B cell (primary cell): Measurements from ENCODE around the gene KIRREL3. TPM values are rescaled to one million over a fixed set of nuclear protein-coding genes. Genes with fewer than 3 reads are reported as not detected.

Experiments used
- ATAC-seq: fragments of 200-7000 bp; cut with Tn5 transposase; one replicate; pipeline ENCODE4 v1.10.0; 2021; ENCODE audit warnings: low read depth, mild to moderate bottlenecking, moderate number of reproducible peaks, moderate library complexity
- CTCF ChIA-PET: fragments of 350-600 bp; sonication (Branson Sonifier 250); formaldehyde crosslinking; loops from one replicate; lab custom pipeline; 2021; ENCODE audit warnings: antibody characterized with exemption, inconsistent platforms; lab: Charles Lee
- POLR2A ChIA-PET: fragments of 350-600 bp; sonication (Branson Sonifier 250); formaldehyde crosslinking; loops from one replicate; lab custom pipeline; 2021; ENCODE audit warnings: antibody characterized with exemption; lab: Charles Lee
- DNase-seq: peaks from one replicate; pipeline ENCODE4 v3.0.0; 2013
- H2AFZ ChIP-seq: 2 replicates; pipeline ENCODE4 v1.6.1; 2012; ENCODE audit warnings: mild to moderate bottlenecking, low read depth, low read length; ENCODE audit not compliant: insufficient read depth, poor library complexity, severe bottlenecking
- H3K27ac ChIP-seq, 2 donors: 1 replicate in 1 of 2; 2 replicates in 1 of 2; pipeline ENCODE4 v1.5.1; 2012 to 2013; ENCODE audit warnings: low read length in 2 of 2, mild to moderate bottlenecking in 2 of 2, moderate library complexity in 1 of 2
- H3K27me3 ChIP-seq, 4 experiments: fragments of 200-600 bp in 1 of 4; sonication (generic) in 1 of 4; replicated peaks in 1 of 4; 1 replicate in 2 of 4; 2 replicates in 2 of 4; pipeline versions ENCODE4 v1.6.1 to v1.7.0; 2013 to 2016; ENCODE audit warnings: low read length in 3 of 4, mild to moderate bottlenecking in 2 of 4, mixed read lengths in 1 of 4, moderate library complexity in 1 of 4; ENCODE audit not compliant: insufficient read depth in 4 of 4, control insufficient read depth in 3 of 4; ENCODE audit errors: control extremely low read depth in 1 of 4
- H3K36me3 ChIP-seq, 2 experiments: replicated peaks in 1 of 2; 1 replicate in 1 of 2; 2 replicates in 1 of 2; pipeline versions ENCODE4 v1.6.1 to v1.7.1; 2013; ENCODE audit warnings: low read length in 1 of 2; ENCODE audit not compliant: insufficient read depth in 2 of 2, control insufficient read depth in 1 of 2; ENCODE audit errors: control extremely low read depth in 1 of 2, extremely low read depth in 1 of 2
- H3K4me1 ChIP-seq, 2 donors: fragments of 200-600 bp in 1 of 2; sonication (generic) in 1 of 2; 1 replicate in 1 of 2; 2 replicates in 1 of 2; pipeline versions ENCODE4 v1.5.1 to v1.6.1; 2013 to 2017; ENCODE audit warnings: low read length in 2 of 2; ENCODE audit not compliant: control insufficient read depth in 2 of 2, insufficient read depth in 2 of 2
- H3K4me2 ChIP-seq: replicated peaks from 2 replicates; pipeline ENCODE3; 2012; ENCODE audit warnings: mild to moderate bottlenecking, low read depth, low read length; ENCODE audit not compliant: poor library complexity, severe bottlenecking
- H3K4me3 ChIP-seq, 5 experiments: fragments of 200-600 bp in 1 of 5; sonication (generic) in 1 of 5; 1 replicate in 3 of 5; 2 replicates in 2 of 5; pipeline versions ENCODE4 v1.5.1 to v1.7.0; 2011 to 2016; ENCODE audit warnings: low read length in 4 of 5, mild to moderate bottlenecking in 4 of 5, low read depth in 2 of 5, control low read depth in 1 of 5, moderate library complexity in 1 of 5; ENCODE audit not compliant: insufficient read depth in 1 of 5; ENCODE audit errors: control extremely low read depth in 1 of 5, extremely low read depth in 1 of 5
- H3K79me2 ChIP-seq: fragments of 200-600 bp; sonication (generic); one replicate; pipeline ENCODE4 v1.6.0; 2016; ENCODE audit warnings: low read length; ENCODE audit not compliant: control insufficient read depth, insufficient read depth
- H3K9ac ChIP-seq: fragments of 200-600 bp; sonication (generic); 2 replicates; pipeline ENCODE4 v1.6.1; 2017; ENCODE audit warnings: mild to moderate bottlenecking, low read length, moderate library complexity
- H3K9me3 ChIP-seq, 3 donors: one replicate each; pipeline versions ENCODE4 v1.6.1 to v1.7.1; 2013; ENCODE audit warnings: low read length in 2 of 3; ENCODE audit not compliant: control insufficient read depth in 2 of 3, insufficient read depth in 1 of 3; ENCODE audit errors: control extremely low read depth in 1 of 3
- H4K20me1 ChIP-seq: 2 replicates; pipeline ENCODE4 v1.6.0; 2012; ENCODE audit warnings: mild to moderate bottlenecking, low read length; ENCODE audit not compliant: insufficient read depth, control insufficient read depth, poor library complexity, severe bottlenecking
- H3K27ac Mint-ChIP-seq: one replicate; pipeline ENCODE4 v1.8.0; 2021; ENCODE audit warnings: mixed read lengths
- H3K27me3 Mint-ChIP-seq: one replicate; pipeline ENCODE4 v1.8.0; 2021; ENCODE audit warnings: mixed read lengths
- H3K4me1 Mint-ChIP-seq: one replicate; pipeline ENCODE4 v1.8.0; 2021; ENCODE audit warnings: mixed read lengths
- H3K4me3 Mint-ChIP-seq: one replicate; pipeline ENCODE4 v1.8.0; 2021; ENCODE audit warnings: mixed read lengths
- H3K9me3 Mint-ChIP-seq: one replicate; pipeline ENCODE4 v1.8.0; 2022; ENCODE audit warnings: mixed read lengths; ENCODE audit not compliant: insufficient read depth
- EZH2 ChIP-seq: IDR thresholded peaks from 2 replicates; pipeline ENCODE4 v1.6.1; 2012; ENCODE audit warnings: borderline replicate concordance, low read depth, mild to moderate bottlenecking, moderate library complexity, low read length; ENCODE audit not compliant: insufficient read depth, poor library complexity, severe bottlenecking
- WGBS: methylation state at CpG from one replicate; pipeline ENCODE4 v1.1.5; 2013; ENCODE audit warnings: missing lambda C conversion rate; ENCODE audit not compliant: insufficient coverage; 5-methylcytosine and 5-hydroxymethylcytosine counted together
- intact Hi-C: fragments of 100-400 bp; cut with micrococcal nuclease; formaldehyde crosslinking; loops from one replicate; pipeline ENCODE4 v1.10.0; 2022
- polyA plus RNA-seq: library from polyadenylated mRNA; depleted of rRNA; stranded (reverse); fragments of >200 nt; gene quantifications from 2 replicates; pipeline ENCODE4 v1.2.3, GENCODE V29; 2012
- total RNA-seq, 2 donors: library from RNA; stranded (reverse); fragments of 120-200 nt in 1 of 2; gene quantifications; 1 replicate in 1 of 2; 2 replicates in 1 of 2; pipeline versions ENCODE4 v1.2.3 to v1.2.4, GENCODE V29; 2013 to 2022
- TF ChIP-seq, protein P1 (sequence below): fragments of 200-600 bp; IDR thresholded peaks from one replicate; pipeline ENCODE4 v1.8.0; 2022; ENCODE audit warnings: antibody characterized with exemption, mild to moderate bottlenecking

The KIRREL3 gene
- total and polyA plus RNA-seq, 2 donors (not counting 1 experiment from before 2014, with no cell fraction given), result not detected

DNA sequence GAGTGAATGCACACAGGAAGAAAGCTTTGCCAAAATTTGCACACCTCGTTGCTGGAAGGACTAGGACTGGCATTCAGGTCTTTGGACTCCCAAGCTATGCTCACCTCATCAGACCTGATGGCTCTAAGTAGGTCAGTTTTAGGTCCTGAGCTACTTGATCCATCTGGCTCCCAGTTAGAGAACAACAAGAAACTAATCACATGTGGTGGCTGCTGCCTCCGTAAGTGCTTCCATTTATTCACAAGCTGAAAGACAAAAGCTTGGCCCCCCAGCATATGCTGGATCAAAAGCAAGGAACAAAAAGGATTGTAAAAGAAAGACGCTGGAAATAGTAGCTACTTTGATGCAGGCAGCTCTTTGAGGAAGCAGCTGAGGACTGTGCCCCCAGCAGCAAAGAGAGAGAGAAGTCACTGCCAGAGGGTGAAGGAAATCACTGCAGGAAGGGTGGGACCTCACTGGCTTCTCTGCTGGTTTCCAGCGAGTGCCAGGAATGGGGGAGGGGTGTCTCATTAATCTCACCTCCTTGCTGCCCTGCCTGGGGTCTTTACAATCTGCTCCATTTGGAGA is 268.9 kb downstream of the KIRREL3 start:
- no peak overlapping the region for H3K27ac ChIP-seq
- DNase-seq (no peak), ATAC-seq (no peak)
- no peaks in the 10 kb centered on the region for H3K79me2 ChIP-seq
- Mint-ChIP-seq H3K4me3 (no peak overlapping the region), H3K9me3 (no peaks in the 10 kb centered on the region), H3K4me1 (no peaks in the 10 kb centered on the region), H3K27me3 (peaks cover 11% of the 10 kb centered on the region), H3K27ac (no peak overlapping the region)
- no peaks in the 10 kb centered on the region for H4K20me1 ChIP-seq
- no peaks in the 10 kb centered on the region for H3K36me3 ChIP-seq
- H3K9ac ChIP-seq, result no peak overlapping the region
- intact Hi-C loops, result no loop called here
- peaks cover 0 to 2% (median 0%) of the 10 kb centered on the region in 4 experiments for H3K27me3 ChIP-seq
- H3K4me2 ChIP-seq, result no peak overlapping the region
- no peak overlapping the region for H2AFZ ChIP-seq
- ChIA-PET CTCF (no interaction called here), POLR2A (interaction anchor here (0.6 kb wide), 1 partner anchor 25 kb away, joined by 4 read pairs; no protein-coding TSS in a partner anchor)
- H3K9me3 ChIP-seq, result peaks cover 0 to 6% (median 0%) of the 10 kb centered on the region in 3 donors
- no peak overlapping the region for H3K4me3 ChIP-seq
- no peaks in the 10 kb centered on the region for H3K4me1 ChIP-seq
- 25% methylated on average over 2 of the region's 4 CpGs for WGBS
- TF ChIP-seq, protein P1, sequence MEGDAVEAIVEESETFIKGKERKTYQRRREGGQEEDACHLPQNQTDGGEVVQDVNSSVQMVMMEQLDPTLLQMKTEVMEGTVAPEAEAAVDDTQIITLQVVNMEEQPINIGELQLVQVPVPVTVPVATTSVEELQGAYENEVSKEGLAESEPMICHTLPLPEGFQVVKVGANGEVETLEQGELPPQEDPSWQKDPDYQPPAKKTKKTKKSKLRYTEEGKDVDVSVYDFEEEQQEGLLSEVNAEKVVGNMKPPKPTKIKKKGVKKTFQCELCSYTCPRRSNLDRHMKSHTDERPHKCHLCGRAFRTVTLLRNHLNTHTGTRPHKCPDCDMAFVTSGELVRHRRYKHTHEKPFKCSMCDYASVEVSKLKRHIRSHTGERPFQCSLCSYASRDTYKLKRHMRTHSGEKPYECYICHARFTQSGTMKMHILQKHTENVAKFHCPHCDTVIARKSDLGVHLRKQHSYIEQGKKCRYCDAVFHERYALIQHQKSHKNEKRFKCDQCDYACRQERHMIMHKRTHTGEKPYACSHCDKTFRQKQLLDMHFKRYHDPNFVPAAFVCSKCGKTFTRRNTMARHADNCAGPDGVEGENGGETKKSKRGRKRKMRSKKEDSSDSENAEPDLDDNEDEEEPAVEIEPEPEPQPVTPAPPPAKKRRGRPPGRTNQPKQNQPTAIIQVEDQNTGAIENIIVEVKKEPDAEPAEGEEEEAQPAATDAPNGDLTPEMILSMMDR, result no peak
- TF ChIP-seq EZH2, result no peak

DNA sequence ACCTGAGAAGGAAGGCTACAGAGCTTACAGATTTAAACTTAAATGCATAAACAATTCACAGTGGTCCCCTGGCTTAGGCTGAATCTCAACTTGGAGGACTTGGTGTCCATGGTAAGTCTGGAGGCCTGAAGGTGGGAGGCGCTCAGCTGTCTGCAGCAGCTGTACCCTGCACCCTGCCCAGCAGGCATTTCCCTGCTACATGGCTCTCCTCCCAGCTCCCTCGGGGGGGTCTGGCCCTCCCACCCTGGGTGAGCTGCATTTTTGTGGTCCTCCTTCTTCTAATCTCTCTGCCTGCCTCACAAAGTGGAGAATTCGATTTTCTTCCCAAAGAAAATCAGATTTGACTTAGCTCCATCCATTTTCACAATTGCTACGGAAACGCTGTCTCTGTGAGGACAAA is 273.2 kb downstream of the KIRREL3 start:
- Histone ChIP-seq H2AFZ (no peak overlapping the region), H3K27me3 (peaks cover 0 to 2% (median 0%) of the 10 kb centered on the region in 4 experiments), H3K9me3 (peaks cover 0 to 6% (median 0%) of the 10 kb centered on the region in 3 donors), H4K20me1 (no peaks in the 10 kb centered on the region), H3K27ac (no peak overlapping the region), H3K4me1 (no peaks in the 10 kb centered on the region), H3K4me3 (no peak overlapping the region), H3K79me2 (no peaks in the 10 kb centered on the region), H3K9ac (no peak overlapping the region), H3K4me2 (no peak overlapping the region), H3K36me3 (no peaks in the 10 kb centered on the region)
- DNase-seq (no peak), ATAC-seq (no peak)
- H3K9me3 Mint-ChIP-seq, result no peaks in the 10 kb centered on the region
- 79% methylated on average over 5 of the region's 5 CpGs for WGBS
- H3K4me1 Mint-ChIP-seq, result no peaks in the 10 kb centered on the region
- no peak for TF ChIP-seq EZH2
- TF ChIP-seq, protein P1, result no peak
- H3K4me3 Mint-ChIP-seq, result no peak overlapping the region
- intact Hi-C loops, result no loop called here
- ChIA-PET CTCF (no interaction called here), POLR2A (no interaction called here)
- H3K27me3 Mint-ChIP-seq, result peaks cover 7% of the 10 kb centered on the region
- H3K27ac Mint-ChIP-seq, result no peak overlapping the region
